Progenitor cell of endocrine pancreas (in vitro differentiated cells): ENCODE results near the gene DGCR2. TPM values are rescaled to one million over a fixed set of nuclear protein-coding genes. Genes with fewer than 3 reads are reported as not detected.

ENCODE experiments used
- DNase-seq: peaks from one replicate; pipeline ENCODE4 v3.0.0; 2021; ENCODE audit warnings: low spot score; ENCODE audit not compliant: unreplicated experiment
- H3K27ac Mint-ChIP-seq: 2 replicates; pipeline ENCODE4 v1.8.0; 2021; ENCODE audit warnings: mild to moderate bottlenecking, moderate library complexity, mixed read lengths
- H3K27me3 Mint-ChIP-seq: 2 replicates; pipeline ENCODE4 v1.8.0; 2021; ENCODE audit warnings: mixed read lengths
- H3K36me3 Mint-ChIP-seq: 2 replicates; pipeline ENCODE4 v1.8.0; 2022; ENCODE audit warnings: mixed read lengths; ENCODE audit not compliant: insufficient read depth
- H3K4me1 Mint-ChIP-seq: 2 replicates; pipeline ENCODE4 v1.8.0; 2021; ENCODE audit warnings: low read depth, mixed read lengths
- H3K4me3 Mint-ChIP-seq: 2 replicates; pipeline ENCODE4 v1.8.0; 2021; ENCODE audit warnings: low read depth, mild to moderate bottlenecking, moderate library complexity, mixed read lengths
- H3K9me3 Mint-ChIP-seq: 2 replicates; pipeline ENCODE4 v1.8.0; 2021; ENCODE audit warnings: low read depth, mixed read lengths
- total RNA-seq: library from RNA; stranded (reverse); gene quantifications from 2 replicates; pipeline ENCODE4 v1.2.1, GENCODE V29; 2021
- TF ChIP-seq, protein P1 (sequence below): fragments of 200-600 bp; sonication (generic); IDR thresholded peaks from one replicate; pipeline ENCODE4 v1.5.0; 2021; ENCODE audit warnings: antibody characterized with exemption, mild to moderate bottlenecking; ENCODE audit not compliant: unreplicated experiment

Gene DGCR2
- total RNA-seq, 1 donor from 2014 or later = 89.1 TPM

DNA sequence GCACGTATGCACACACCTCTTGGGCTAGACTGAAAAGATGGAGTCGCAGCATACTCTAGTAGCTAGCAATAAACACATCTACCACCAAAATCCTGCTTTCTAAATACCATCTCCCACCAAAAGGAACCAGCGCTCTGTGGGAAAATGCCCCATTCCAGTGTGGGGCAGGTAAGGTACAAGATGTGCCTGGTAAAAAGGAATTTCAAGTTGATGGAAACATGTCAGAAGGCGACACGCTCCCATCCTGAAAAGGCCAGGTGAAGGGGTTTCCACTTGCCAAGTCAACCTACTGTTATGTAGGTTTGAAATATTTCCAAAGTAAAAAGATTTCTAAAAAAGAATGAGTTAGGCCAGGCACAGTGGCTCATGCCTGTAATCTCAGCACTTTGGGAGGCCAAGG lies 8.8 kb downstream of the DGCR2 start:
- peaks cover 18% of the 10 kb centered on the region for H3K4me1 Mint-ChIP-seq
- TF ChIP-seq, protein P1, sequence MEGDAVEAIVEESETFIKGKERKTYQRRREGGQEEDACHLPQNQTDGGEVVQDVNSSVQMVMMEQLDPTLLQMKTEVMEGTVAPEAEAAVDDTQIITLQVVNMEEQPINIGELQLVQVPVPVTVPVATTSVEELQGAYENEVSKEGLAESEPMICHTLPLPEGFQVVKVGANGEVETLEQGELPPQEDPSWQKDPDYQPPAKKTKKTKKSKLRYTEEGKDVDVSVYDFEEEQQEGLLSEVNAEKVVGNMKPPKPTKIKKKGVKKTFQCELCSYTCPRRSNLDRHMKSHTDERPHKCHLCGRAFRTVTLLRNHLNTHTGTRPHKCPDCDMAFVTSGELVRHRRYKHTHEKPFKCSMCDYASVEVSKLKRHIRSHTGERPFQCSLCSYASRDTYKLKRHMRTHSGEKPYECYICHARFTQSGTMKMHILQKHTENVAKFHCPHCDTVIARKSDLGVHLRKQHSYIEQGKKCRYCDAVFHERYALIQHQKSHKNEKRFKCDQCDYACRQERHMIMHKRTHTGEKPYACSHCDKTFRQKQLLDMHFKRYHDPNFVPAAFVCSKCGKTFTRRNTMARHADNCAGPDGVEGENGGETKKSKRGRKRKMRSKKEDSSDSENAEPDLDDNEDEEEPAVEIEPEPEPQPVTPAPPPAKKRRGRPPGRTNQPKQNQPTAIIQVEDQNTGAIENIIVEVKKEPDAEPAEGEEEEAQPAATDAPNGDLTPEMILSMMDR = no peak
- no peak for DNase-seq
- H3K4me3 Mint-ChIP-seq = no peak overlapping the region
- no peak overlapping the region for H3K27ac Mint-ChIP-seq
- no peaks in the 10 kb centered on the region for H3K27me3 Mint-ChIP-seq
- H3K36me3 Mint-ChIP-seq = no peaks in the 10 kb centered on the region
- no peaks in the 10 kb centered on the region for H3K9me3 Mint-ChIP-seq

DNA sequence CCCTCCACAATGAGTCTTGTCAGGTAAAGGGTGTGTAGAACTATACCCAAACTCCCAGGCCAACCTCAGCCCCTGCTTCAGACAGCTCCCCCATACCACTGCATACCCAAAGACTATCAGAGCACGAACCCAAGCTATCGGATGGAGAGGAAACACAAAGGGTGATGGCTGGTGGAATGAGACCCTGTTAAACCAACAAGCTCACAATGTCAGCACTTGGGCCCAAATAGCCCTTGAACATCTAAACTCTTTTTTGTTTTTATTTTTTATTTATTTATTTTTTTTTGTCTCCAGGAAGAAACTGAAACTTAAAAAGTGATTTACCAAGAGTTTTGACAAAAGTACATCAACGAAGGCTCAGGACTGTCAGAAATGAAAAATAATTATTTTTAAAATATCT lies 10.6 kb downstream of the DGCR2 start:
- no peaks in the 10 kb centered on the region for H3K9me3 Mint-ChIP-seq
- peaks cover 7% of the 10 kb centered on the region for H3K4me1 Mint-ChIP-seq
- no peaks in the 10 kb centered on the region for H3K36me3 Mint-ChIP-seq
- no peak overlapping the region for H3K27ac Mint-ChIP-seq
- no peaks in the 10 kb centered on the region for H3K27me3 Mint-ChIP-seq
- TF ChIP-seq, protein P1 = no peak
- H3K4me3 Mint-ChIP-seq = no peak overlapping the region
- DNase-seq = no peak

DNA sequence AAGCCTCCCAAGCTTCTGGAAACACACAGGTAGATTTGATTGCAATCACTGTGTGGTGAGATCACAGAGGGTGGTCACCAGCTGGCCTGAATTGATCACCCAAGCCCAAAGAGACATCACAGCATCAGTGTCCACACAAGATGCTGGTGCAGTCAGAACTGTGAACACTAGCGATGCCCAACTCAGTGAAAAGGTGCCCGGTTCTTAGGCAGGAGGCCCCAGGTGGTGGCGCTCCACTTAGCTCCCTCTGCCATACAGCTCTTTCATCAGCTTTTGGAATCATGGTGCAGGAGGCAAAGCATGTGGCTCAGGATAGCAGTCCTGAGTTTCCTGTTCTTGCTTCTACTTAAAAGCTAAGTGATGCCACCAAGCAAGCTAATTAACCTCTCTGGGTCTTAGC lies 11.1 kb downstream of the DGCR2 start:
- Mint-ChIP-seq H3K4me1 (peaks cover 4% of the 10 kb centered on the region), H3K27me3 (no peaks in the 10 kb centered on the region), H3K9me3 (no peaks in the 10 kb centered on the region), H3K27ac (no peak overlapping the region), H3K4me3 (no peak overlapping the region), H3K36me3 (no peaks in the 10 kb centered on the region)
- TF ChIP-seq, protein P1 = no peak
- no peak for DNase-seq

DNA sequence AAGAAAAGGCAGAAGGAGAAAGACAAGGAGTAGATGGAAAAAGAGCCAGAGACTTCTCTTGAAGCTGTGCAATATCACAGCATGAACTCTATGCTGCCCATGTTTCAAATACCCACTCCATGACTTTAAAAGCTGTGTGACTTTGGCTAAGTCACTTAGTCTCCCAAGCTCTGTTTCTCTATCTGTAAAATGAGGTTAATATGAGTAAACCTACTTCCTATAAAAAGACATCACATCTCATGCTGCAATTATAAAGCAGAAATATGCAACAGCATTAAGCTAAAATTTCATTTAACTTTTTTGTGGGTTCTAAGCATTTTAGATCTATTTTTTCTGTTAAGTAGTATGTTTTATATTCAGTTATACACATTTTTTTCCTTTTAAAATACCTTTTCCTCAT lies 11.6 kb downstream of the DGCR2 start:
- DNase-seq = no peak
- Mint-ChIP-seq H3K9me3 (no peaks in the 10 kb centered on the region), H3K4me3 (no peak overlapping the region), H3K4me1 (peaks cover 4% of the 10 kb centered on the region), H3K27me3 (no peaks in the 10 kb centered on the region), H3K36me3 (no peaks in the 10 kb centered on the region), H3K27ac (no peak overlapping the region)
- TF ChIP-seq, protein P1 = no peak

DNA sequence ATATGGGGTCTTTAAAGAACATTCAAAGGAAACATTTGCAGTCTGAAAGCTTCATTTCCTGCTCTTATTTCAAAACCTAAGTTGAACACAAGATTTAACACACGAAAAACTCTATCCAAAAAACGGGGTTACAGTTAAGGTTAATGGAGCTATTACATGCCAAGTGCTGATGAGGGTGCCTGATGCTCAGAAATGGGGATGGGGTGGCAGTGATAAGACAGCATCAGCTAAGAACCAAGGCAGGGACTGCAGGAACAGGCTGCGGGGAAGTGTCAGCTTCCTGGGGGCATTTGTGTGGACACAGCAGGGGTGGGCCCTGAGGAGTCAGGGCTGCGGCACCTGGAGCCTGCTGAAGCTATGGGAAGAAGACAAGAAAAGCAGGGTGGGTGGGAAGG lies 12.2 kb downstream of the DGCR2 start:
- Mint-ChIP-seq H3K27me3 (no peaks in the 10 kb centered on the region), H3K27ac (peak overlapping the region; percentile 3), H3K36me3 (no peaks in the 10 kb centered on the region), H3K9me3 (no peaks in the 10 kb centered on the region), H3K4me1 (peaks cover 4% of the 10 kb centered on the region), H3K4me3 (no peak overlapping the region)
- TF ChIP-seq, protein P1 = no peak
- no peak for DNase-seq
